H9 (cell line): ENCODE results near the gene CARD8. TPM values are rescaled to one million over a fixed set of nuclear protein-coding genes. Genes with fewer than 3 reads are reported as not detected.
"Not testable (repeated sequence)": the region's sequence is repeated elsewhere in the genome, so short reads cannot be mapped to it uniquely, and the experiment has no call there.

Experiments used
- DNase-seq: peaks from one replicate; pipeline ENCODE4 v3.0.0-alpha.2; 2017
- H2AFZ ChIP-seq: one replicate; pipeline ENCODE4 v1.6.1; 2013; ENCODE audit warnings: mild to moderate bottlenecking, low read length, control low read depth, moderate library complexity
- H2AK5ac ChIP-seq: 2 replicates; pipeline ENCODE4 v1.6.1; 2013; ENCODE audit warnings: low read length, control low read depth, mixed read lengths; ENCODE audit not compliant: insufficient read length
- H2BK120ac ChIP-seq: one replicate; pipeline ENCODE4 v1.6.1; 2013; ENCODE audit warnings: low read depth, mild to moderate bottlenecking, low read length, control low read depth, inconsistent platforms; ENCODE audit not compliant: poor library complexity, severe bottlenecking
- H2BK12ac ChIP-seq: 2 replicates; pipeline ENCODE4 v1.6.1; 2013; ENCODE audit warnings: low read length, control low read depth, mixed read lengths, low read depth; ENCODE audit not compliant: insufficient read length
- H2BK15ac ChIP-seq: 2 replicates; pipeline ENCODE4 v1.6.1; 2013; ENCODE audit warnings: low read depth, low read length, control low read depth
- H2BK20ac ChIP-seq: one replicate; pipeline ENCODE4 v1.6.1; 2013; ENCODE audit warnings: low read depth, mild to moderate bottlenecking, low read length, control low read depth, inconsistent platforms; ENCODE audit not compliant: poor library complexity, severe bottlenecking
- H2BK5ac ChIP-seq: 2 replicates; pipeline ENCODE4 v1.6.1; 2013; ENCODE audit warnings: low read length, control low read depth, mixed read lengths; ENCODE audit not compliant: insufficient read length
- H3K14ac ChIP-seq: 2 replicates; pipeline ENCODE4 v1.6.1; 2013; ENCODE audit warnings: low read length, control low read depth; ENCODE audit not compliant: insufficient read depth
- H3K18ac ChIP-seq: 2 replicates; pipeline ENCODE4 v1.6.1; 2013; ENCODE audit warnings: low read depth, mild to moderate bottlenecking, mixed read lengths, low read length, control low read depth; ENCODE audit not compliant: insufficient read length
- H3K23ac ChIP-seq: 2 replicates; pipeline ENCODE4 v1.6.1; 2013; ENCODE audit warnings: low read length, control low read depth, mixed read lengths, low read depth; ENCODE audit not compliant: insufficient read length
- H3K23me2 ChIP-seq: 2 replicates; pipeline ENCODE4 v1.6.1; 2013; ENCODE audit warnings: low read depth, mild to moderate bottlenecking, mixed read lengths, low read length, control low read depth; ENCODE audit not compliant: insufficient read length, poor library complexity, severe bottlenecking
- H3K27ac ChIP-seq: 2 replicates; pipeline ENCODE4 v1.5.1; 2013; ENCODE audit warnings: low read length, control low read depth, mixed read lengths, low read depth; ENCODE audit not compliant: insufficient read length
- H3K27me3 ChIP-seq: 2 replicates; pipeline ENCODE4 v1.6.1; 2013; ENCODE audit warnings: low read length, control low read depth, inconsistent platforms; ENCODE audit not compliant: insufficient read depth
- H3K4ac ChIP-seq: 2 replicates; pipeline ENCODE4 v1.6.1; 2013; ENCODE audit warnings: low read depth, mild to moderate bottlenecking, control low read depth, inconsistent platforms, low read length, moderate library complexity
- H3K4me1 ChIP-seq: 2 replicates; pipeline ENCODE4 v1.6.1; 2013; ENCODE audit warnings: low read length, control low read depth, inconsistent platforms; ENCODE audit not compliant: insufficient read depth
- H3K4me2 ChIP-seq: 2 replicates; pipeline ENCODE4 v1.6.1; 2013; ENCODE audit warnings: low read length, control low read depth, mixed read lengths; ENCODE audit not compliant: insufficient read length, insufficient read depth
- H3K56ac ChIP-seq: 2 replicates; pipeline ENCODE4 v1.6.1; 2013; ENCODE audit warnings: low read depth, mild to moderate bottlenecking, mixed read lengths, low read length, control low read depth; ENCODE audit not compliant: insufficient read length
- H3K79me1 ChIP-seq: 2 replicates; pipeline ENCODE4 v1.6.1; 2013; ENCODE audit warnings: low read depth, mild to moderate bottlenecking, moderate library complexity, low read length, control low read depth, inconsistent platforms; ENCODE audit not compliant: insufficient read depth, poor library complexity, severe bottlenecking
- H3K79me2 ChIP-seq: 2 replicates; pipeline ENCODE4 v1.6.1; 2013; ENCODE audit warnings: low read length, control low read depth, inconsistent platforms; ENCODE audit not compliant: insufficient read depth
- H3K9ac ChIP-seq: 2 replicates; pipeline ENCODE4 v1.6.1; 2013; ENCODE audit warnings: low read length, control low read depth, mixed read lengths; ENCODE audit not compliant: insufficient read length; ENCODE audit errors: extremely low read depth
- H3K9me3 ChIP-seq: one replicate; pipeline ENCODE4 v1.6.1; 2013; ENCODE audit warnings: low read depth, low read length, inconsistent platforms; ENCODE audit not compliant: control insufficient read depth
- H3T11ph ChIP-seq: one replicate; pipeline ENCODE4 v1.6.1; 2013; ENCODE audit warnings: mild to moderate bottlenecking, low read length, control low read depth, inconsistent platforms
- H4K20me1 ChIP-seq: one replicate; pipeline ENCODE4 v1.6.1; 2013; ENCODE audit not compliant: control insufficient read depth, insufficient read length, insufficient read depth
- H4K5ac ChIP-seq: 2 replicates; pipeline ENCODE4 v1.6.1; 2013; ENCODE audit warnings: low read depth, mild to moderate bottlenecking, mixed read lengths, low read length, control low read depth; ENCODE audit not compliant: insufficient read length
- H4K8ac ChIP-seq: replicated peaks from 2 replicates; pipeline ENCODE4 v1.6.1; 2013; ENCODE audit warnings: low read length, control low read depth, mixed read lengths, low read depth; ENCODE audit not compliant: insufficient read length
- H4K91ac ChIP-seq: 2 replicates; pipeline ENCODE4 v1.6.1; 2013; ENCODE audit warnings: low read depth, mild to moderate bottlenecking, moderate library complexity, mixed read lengths, low read length, control low read depth; ENCODE audit not compliant: insufficient read length
- H3K27ac Mint-ChIP-seq, 3 experiments: 2 replicates in 2 of 3; 3 replicates in 1 of 3; pipeline ENCODE4 v1.8.0; 2020 to 2021; ENCODE audit warnings: mixed read lengths in 3 of 3, mild to moderate bottlenecking in 1 of 3, moderate library complexity in 1 of 3
- H3K27me3 Mint-ChIP-seq: 2 replicates; pipeline ENCODE4 v1.8.0; 2021; ENCODE audit warnings: low read depth, mild to moderate bottlenecking, moderate library complexity, mixed read lengths
- H3K36me3 Mint-ChIP-seq, 3 experiments: 2 replicates in 2 of 3; 3 replicates in 1 of 3; pipeline ENCODE4 v1.8.0; 2020 to 2021; ENCODE audit warnings: low read depth in 3 of 3, mixed read lengths in 3 of 3; ENCODE audit not compliant: insufficient read depth in 1 of 3
- H3K4me1 Mint-ChIP-seq, 2 experiments: 2 replicates each; pipeline ENCODE4 v1.8.0; 2020; ENCODE audit warnings: mixed read lengths in 2 of 2
- H3K4me3 Mint-ChIP-seq, 2 experiments: 2 replicates in 1 of 2; 3 replicates in 1 of 2; pipeline ENCODE4 v1.8.0; 2020 to 2021; ENCODE audit warnings: mild to moderate bottlenecking in 2 of 2, mixed read lengths in 2 of 2, moderate library complexity in 1 of 2
- H3K9me3 Mint-ChIP-seq, 2 experiments: 2 replicates in 1 of 2; 3 replicates in 1 of 2; pipeline ENCODE4 v1.8.0; 2020; ENCODE audit warnings: mild to moderate bottlenecking in 2 of 2, mixed read lengths in 2 of 2, moderate library complexity in 1 of 2
- WGBS: extraction: QIAGEN DNeasy Blood & Tissue Kit; methylation state at CpG from one replicate; pipeline ENCODE4 v1.1.7; 2013; ENCODE audit warnings: missing lambda C conversion rate, low lambda C conversion rate, mixed read lengths; ENCODE audit not compliant: insufficient read length; ENCODE audit errors: extremely low coverage; 5-methylcytosine and 5-hydroxymethylcytosine counted together
- total RNA-seq: library from RNA; stranded (reverse); gene quantifications from 2 replicates; pipeline ENCODE4 v1.2.1, GENCODE V29; 2021
- TF ChIP-seq, protein P1 (sequence below): fragments of 200-600 bp; sonication (generic); conservative IDR thresholded peaks from 3 replicates; pipeline ENCODE4 v1.8.0; 2021; ENCODE audit warnings: antibody characterized with exemption, mild to moderate bottlenecking

Gene CARD8
- total RNA-seq, 1 experiment from 2014 or later: 21.0 TPM

- Histone ChIP-seq H4K91ac (no peak overlapping the region), H3K4me2 (no peak overlapping the region)
- no peak for DNase-seq
These were observed 37.1 kb upstream of the CARD8 start for GRCh38 chr19:48292798-48293197.

GRCh38 chr19:48291489-48291815 is 35.7 kb upstream of the CARD8 start:
- not testable (repeated sequence) for H3K56ac ChIP-seq, H3K4me1 ChIP-seq, H4K20me1 ChIP-seq, H3K9me3 ChIP-seq, H3K27me3 ChIP-seq, H3K9ac ChIP-seq, H3K14ac ChIP-seq, H3T11ph ChIP-seq, H3K79me2 ChIP-seq, H3K27ac ChIP-seq, H2BK120ac ChIP-seq, H2BK5ac ChIP-seq, H3K18ac ChIP-seq, H3K23ac ChIP-seq, H4K8ac ChIP-seq, H2AK5ac ChIP-seq, H3K79me1 ChIP-seq, H3K9me3 Mint-ChIP-seq, H2AFZ ChIP-seq, H4K5ac ChIP-seq, DNase-seq, H3K4ac ChIP-seq, H2BK20ac ChIP-seq, H3K27me3 Mint-ChIP-seq, H4K91ac ChIP-seq, H2BK12ac ChIP-seq, H2BK15ac ChIP-seq, H3K23me2 ChIP-seq
- H3K4me1 Mint-ChIP-seq: peaks cover 18 to 21% of the 10 kb centered on the region in 2 experiments
- H3K27ac Mint-ChIP-seq: 0 out of 7 replicates have a peak overlapping the region, but pooled peaks of 1 of the 3 experiments have one; percentile 14
- peak overlapping the region; percentile 61 to 83; a peak in 4 of 5 replicates for H3K4me3 Mint-ChIP-seq
- peaks cover 8 to 25% (median 22%) of the 10 kb centered on the region in 3 experiments for H3K36me3 Mint-ChIP-seq
- no CpG with 5 or more reads among the region's 11 CpGs for WGBS
- peak overlapping the region; percentile 96 for H3K4me2 ChIP-seq

More at GRCh38 chr19:48292798-48293197, 37.1 kb upstream of the CARD8 start:
- no peak overlapping the region for H3K23ac ChIP-seq
- H2AK5ac ChIP-seq: no peak overlapping the region
- no peak overlapping the region for H3K4ac ChIP-seq
- H2BK5ac ChIP-seq: no peak overlapping the region
- TF ChIP-seq, protein P1, sequence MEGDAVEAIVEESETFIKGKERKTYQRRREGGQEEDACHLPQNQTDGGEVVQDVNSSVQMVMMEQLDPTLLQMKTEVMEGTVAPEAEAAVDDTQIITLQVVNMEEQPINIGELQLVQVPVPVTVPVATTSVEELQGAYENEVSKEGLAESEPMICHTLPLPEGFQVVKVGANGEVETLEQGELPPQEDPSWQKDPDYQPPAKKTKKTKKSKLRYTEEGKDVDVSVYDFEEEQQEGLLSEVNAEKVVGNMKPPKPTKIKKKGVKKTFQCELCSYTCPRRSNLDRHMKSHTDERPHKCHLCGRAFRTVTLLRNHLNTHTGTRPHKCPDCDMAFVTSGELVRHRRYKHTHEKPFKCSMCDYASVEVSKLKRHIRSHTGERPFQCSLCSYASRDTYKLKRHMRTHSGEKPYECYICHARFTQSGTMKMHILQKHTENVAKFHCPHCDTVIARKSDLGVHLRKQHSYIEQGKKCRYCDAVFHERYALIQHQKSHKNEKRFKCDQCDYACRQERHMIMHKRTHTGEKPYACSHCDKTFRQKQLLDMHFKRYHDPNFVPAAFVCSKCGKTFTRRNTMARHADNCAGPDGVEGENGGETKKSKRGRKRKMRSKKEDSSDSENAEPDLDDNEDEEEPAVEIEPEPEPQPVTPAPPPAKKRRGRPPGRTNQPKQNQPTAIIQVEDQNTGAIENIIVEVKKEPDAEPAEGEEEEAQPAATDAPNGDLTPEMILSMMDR: no peak
- H3K9me3 Mint-ChIP-seq: no peaks in the 10 kb centered on the region
- no peak overlapping the region for H4K5ac ChIP-seq
- H4K20me1 ChIP-seq: no peaks in the 10 kb centered on the region
- H3K4me3 Mint-ChIP-seq: no peak overlapping the region
- H3K4me1 ChIP-seq: no peaks in the 10 kb centered on the region; the same call in 1 of the 2 replicates
- H3K18ac ChIP-seq: no peak overlapping the region
- no peak overlapping the region for H3K27ac Mint-ChIP-seq
- no peak overlapping the region for H3K56ac ChIP-seq
- no peak overlapping the region for H3K27ac ChIP-seq
- H2BK20ac ChIP-seq: no peak overlapping the region
- no peaks in the 10 kb centered on the region for H3K79me2 ChIP-seq
- no peak overlapping the region for H2BK12ac ChIP-seq
- no peak overlapping the region for H3T11ph ChIP-seq
- H3K36me3 Mint-ChIP-seq: peaks cover 0 to 11% (median 9%) of the 10 kb centered on the region in 3 experiments; a peak in 6 of 7 replicates
- peaks cover 6% of the 10 kb centered on the region for H3K23me2 ChIP-seq
- no peaks in the 10 kb centered on the region for H3K79me1 ChIP-seq
- H2AFZ ChIP-seq: no peak overlapping the region
- no peaks in the 10 kb centered on the region for H3K9me3 ChIP-seq
- H2BK120ac ChIP-seq: no peak overlapping the region
- H3K9ac ChIP-seq: no peak overlapping the region
- WGBS: no CpG with 5 or more reads among the region's 4 CpGs
- H3K27me3 ChIP-seq: no peaks in the 10 kb centered on the region
- no peaks in the 10 kb centered on the region for H3K27me3 Mint-ChIP-seq
- no peak overlapping the region for H2BK15ac ChIP-seq
- H4K8ac ChIP-seq: no peak overlapping the region
- peaks cover 23 to 24% of the 10 kb centered on the region in 2 experiments for H3K4me1 Mint-ChIP-seq
- H3K14ac ChIP-seq: no peak overlapping the region
